GM23338 (cell line): Measurements from ENCODE around the gene DNAL1. TPM values are rescaled to one million over a fixed set of nuclear protein-coding genes. Genes with fewer than 3 reads are reported as not detected.

Source experiments
- ATAC-seq: fragments of 200-7000 bp; cut with Tn5 transposase; 3 replicates; pipeline ENCODE4 v1.9.1; 2020
- DNase-seq: peaks from one replicate; pipeline ENCODE4 v3.0.0-alpha.2; 2015; ENCODE audit warnings: low spot score
- H2AFZ ChIP-seq: fragments of 200-600 bp; sonication (generic); 2 replicates; pipeline ENCODE4 v1.8.0; 2016; ENCODE audit warnings: antibody characterized with exemption, mild to moderate bottlenecking, moderate library complexity
- H3F3A ChIP-seq: fragments of 200-600 bp; sonication (generic); replicated peaks from 2 replicates; pipeline ENCODE4 v1.8.0; 2017; ENCODE audit warnings: antibody characterized with exemption, mixed run types, low read depth
- H3K27ac ChIP-seq: fragments of 200-600 bp; sonication (generic); 2 replicates; pipeline ENCODE4 v1.6.1; 2016; ENCODE audit warnings: low read depth
- H3K27me3 ChIP-seq: fragments of 200-600 bp; sonication (generic); 2 replicates; pipeline ENCODE4 v1.8.0; 2016; ENCODE audit warnings: mild to moderate bottlenecking, mixed run types, moderate library complexity; ENCODE audit not compliant: insufficient read depth
- H3K36me3 ChIP-seq: fragments of 200-600 bp; sonication (generic); 2 replicates; pipeline ENCODE4 v1.8.0; 2016; ENCODE audit warnings: mild to moderate bottlenecking; ENCODE audit not compliant: insufficient read depth
- H3K4me1 ChIP-seq: fragments of 200-600 bp; sonication (generic); 2 replicates; pipeline ENCODE4 v1.8.0; 2016; ENCODE audit warnings: mild to moderate bottlenecking, moderate library complexity; ENCODE audit not compliant: insufficient read depth
- H3K4me2 ChIP-seq: fragments of 200-600 bp; sonication (generic); 2 replicates; pipeline ENCODE4 v1.7.1; 2017; ENCODE audit warnings: mixed run types
- H3K4me3 ChIP-seq: fragments of 200-600 bp; sonication (generic); 2 replicates; pipeline ENCODE4 v1.6.1; 2016; ENCODE audit warnings: mixed run types
- H3K79me2 ChIP-seq: fragments of 200-600 bp; sonication (generic); replicated peaks from 2 replicates; pipeline ENCODE4 v1.8.0; 2017; ENCODE audit warnings: mild to moderate bottlenecking; ENCODE audit not compliant: insufficient read depth
- H3K9me2 ChIP-seq: fragments of 200-600 bp; sonication (generic); 2 replicates; pipeline ENCODE4 v1.8.0; 2017; ENCODE audit not compliant: insufficient read depth
- H4K20me1 ChIP-seq: fragments of 200-600 bp; sonication (generic); replicated peaks from 2 replicates; pipeline ENCODE4 v1.8.0; 2017; ENCODE audit warnings: mild to moderate bottlenecking; ENCODE audit not compliant: insufficient read depth
- H3K27ac Mint-ChIP-seq: 2 replicates; pipeline ENCODE4 v1.8.0; 2020; ENCODE audit warnings: inconsistent platforms, mild to moderate bottlenecking, moderate library complexity, mixed read lengths
- H3K27me3 Mint-ChIP-seq: 3 replicates; pipeline ENCODE4 v1.8.0; 2022; ENCODE audit warnings: low read depth, mild to moderate bottlenecking, moderate library complexity, mixed read lengths, inconsistent platforms; ENCODE audit not compliant: insufficient read depth, poor library complexity
- H3K36me3 Mint-ChIP-seq: 3 replicates; pipeline ENCODE4 v1.8.0; 2021; ENCODE audit warnings: low read depth, mild to moderate bottlenecking, inconsistent platforms, moderate library complexity, mixed read lengths
- H3K4me1 Mint-ChIP-seq: 3 replicates; pipeline ENCODE4 v1.8.0; 2020; ENCODE audit warnings: mild to moderate bottlenecking, inconsistent platforms, mixed read lengths
- H3K4me3 Mint-ChIP-seq: 3 replicates; pipeline ENCODE4 v1.8.0; 2021; ENCODE audit warnings: moderate library complexity, mild to moderate bottlenecking, inconsistent platforms, mixed read lengths
- H3K9me3 Mint-ChIP-seq: 3 replicates; pipeline ENCODE4 v1.8.0; 2020; ENCODE audit warnings: moderate library complexity, mild to moderate bottlenecking, inconsistent platforms, mixed read lengths
- CREB1 ChIP-seq: fragments of 250-450 bp; sonication (Bioruptor Pico); IDR thresholded peaks from 2 replicates; pipeline ENCODE4 v1.5.0; 2020; ENCODE audit warnings: low read depth, mild to moderate bottlenecking, moderate library complexity
- CTCF ChIP-seq, 2 experiments: fragments of 200-600 bp in 1 of 2; sonication (generic) in 1 of 2; conservative IDR thresholded peaks; 2 replicates each; pipeline versions ENCODE4 v1.5.1 to v1.6.1; 2016 to 2017; ENCODE audit warnings: antibody characterized with exemption in 2 of 2, low read depth in 2 of 2, mild to moderate bottlenecking in 2 of 2, moderate library complexity in 1 of 2
- ETS1 ChIP-seq: IDR thresholded peaks from 2 replicates; pipeline ENCODE4 v1.6.1; 2016; ENCODE audit warnings: antibody characterized with exemption
- EZH2 ChIP-seq: fragments of 200-600 bp; sonication (generic); IDR thresholded peaks from one replicate; pipeline ENCODE4 v1.8.0; 2017; ENCODE audit warnings: antibody characterized with exemption, mild to moderate bottlenecking, low read depth; ENCODE audit not compliant: unreplicated experiment
- EZH2phosphoT487 ChIP-seq: fragments of 200-600 bp; sonication (generic); IDR thresholded peaks from one replicate; pipeline ENCODE4 v1.8.1; 2018; ENCODE audit warnings: antibody characterized with exemption; ENCODE audit not compliant: unreplicated experiment
- JUNB ChIP-seq: IDR thresholded peaks from one replicate; pipeline ENCODE4 v1.6.1; 2016; ENCODE audit warnings: antibody characterized with exemption; ENCODE audit not compliant: unreplicated experiment
- NANOG ChIP-seq: IDR thresholded peaks from 2 replicates; pipeline ENCODE4 v1.6.1; 2016; ENCODE audit warnings: antibody characterized with exemption, borderline replicate concordance
- POLR2AphosphoS5 ChIP-seq: IDR thresholded peaks from 2 replicates; pipeline ENCODE4 v1.6.1; 2016; ENCODE audit warnings: antibody characterized with exemption, low read depth
- REST ChIP-seq: IDR thresholded peaks from one replicate; pipeline ENCODE4 v1.6.1; 2018; ENCODE audit warnings: antibody characterized with exemption; ENCODE audit not compliant: unreplicated experiment
- STAT1 ChIP-seq: IDR thresholded peaks from one replicate; pipeline ENCODE4 v1.6.1; 2016; ENCODE audit warnings: antibody characterized with exemption; ENCODE audit not compliant: unreplicated experiment
- ZNF114 ChIP-seq: fragments of 250-450 bp; sonication (Bioruptor Pico); IDR thresholded peaks from 2 replicates; pipeline ENCODE4 v1.5.0; 2020; ENCODE audit warnings: mild to moderate bottlenecking, moderate library complexity
- ZNF331 ChIP-seq: fragments of 250-450 bp; sonication (Bioruptor Pico); IDR thresholded peaks from 2 replicates; pipeline ENCODE4 v1.5.0; 2020; ENCODE audit warnings: low read depth, mild to moderate bottlenecking, moderate library complexity
- ZNF462 ChIP-seq: fragments of 250-450 bp; sonication (Bioruptor Pico); IDR thresholded peaks from 2 replicates; pipeline ENCODE4 v1.5.0; 2020; ENCODE audit warnings: mild to moderate bottlenecking, moderate library complexity
- polyA plus RNA-seq: library from polyadenylated mRNA; unstranded; fragments of >200 nt; fragmentation: Nextera tagmentation; extraction: Ambion mirVana; gene quantifications from 2 replicates; pipeline ENCODE4 v1.2.1, GENCODE V29; 2016
- total RNA-seq: library from RNA; depleted of rRNA; stranded (reverse); fragments of >200 nt; shearing (Covaris generic); gene quantifications from 2 replicates; pipeline ENCODE4 v1.2.3, GENCODE V29; 2014

DNAL1 gene
- total and polyA plus RNA-seq, 2 experiments from 2014 or later: 7.6 to 29.3 TPM

- H4K20me1 ChIP-seq: no peaks in the 10 kb centered on the region
- no peaks in the 10 kb centered on the region for H3K36me3 ChIP-seq
- no peaks in the 10 kb centered on the region for H3K9me3 Mint-ChIP-seq
- peaks cover 6% of the 10 kb centered on the region for H3K27me3 Mint-ChIP-seq
- H3K36me3 Mint-ChIP-seq: no peaks in the 10 kb centered on the region
- H3F3A ChIP-seq: peaks cover 11% of the 10 kb centered on the region
- no peak for TF ChIP-seq ZNF114 (CRISPR knock-in tag)
- no peak for TF ChIP-seq ETS1
- TF ChIP-seq CREB1 (CRISPR knock-in tag): no peak
- TF ChIP-seq STAT1: no peak
- no peak for TF ChIP-seq CTCF (conservative IDR thresholded peaks at IDR 0.05; ENCODE audit: low read depth in 2 of 2)
- TF ChIP-seq REST: no peak
- TF ChIP-seq NANOG: no peak
- TF ChIP-seq EZH2phosphoT487: no peak
- no peak for TF ChIP-seq JUNB
- no peak for TF ChIP-seq ZNF462 (CRISPR knock-in tag)
- no peak for TF ChIP-seq ZNF331 (CRISPR knock-in tag)
- TF ChIP-seq EZH2: no peak
- TF ChIP-seq POLR2AphosphoS5: no peak
- no peak overlapping the region for H3K4me3 ChIP-seq
- H3K27me3 ChIP-seq: no peaks in the 10 kb centered on the region
- peaks cover 6% of the 10 kb centered on the region; the same call in 1 of the 3 replicates for H3K4me1 Mint-ChIP-seq
- H3K9me2 ChIP-seq: no peaks in the 10 kb centered on the region
- no peak overlapping the region for H3K27ac ChIP-seq
- DNase-seq (no peak), ATAC-seq (no peak)
- no peak overlapping the region for H3K4me2 ChIP-seq
- H3K4me1 ChIP-seq: peaks cover 6% of the 10 kb centered on the region; the same call in 1 of the 2 replicates
- no peak overlapping the region for H3K27ac Mint-ChIP-seq
- H2AFZ ChIP-seq: peak overlapping the region; percentile 87
- no peak overlapping the region for H3K4me3 Mint-ChIP-seq
- no peaks in the 10 kb centered on the region for H3K79me2 ChIP-seq
Observed at GRCh38 chr14:73637830-73638229, 7.0 kb upstream of the DNAL1 start.
